GM19324 (cell line): ENCODE measurements around the gene PGBD5.

Source experiments
- ATAC-seq: cut with Tn5 transposase; IDR thresholded peaks from one replicate; pipeline ENCODE4 v1.9.1; 2021; ENCODE audit warnings: mild to moderate bottlenecking, moderate library complexity; ENCODE audit not compliant: unreplicated experiment, low FRiP score

PGBD5 gene

GRCh38 chr1:230399321-230400006 is 26.7 kb downstream of the PGBD5 start:
- no peak for ATAC-seq

- ATAC-seq = no peak
Measured at GRCh38 chr1:230398856-230399255, 27.3 kb downstream of the PGBD5 start.

GRCh38 chr1:230396966-230397365 is 29.2 kb downstream of the PGBD5 start:
- no peak for ATAC-seq

- ATAC-seq = no peak
Measured at GRCh38 chr1:230395932-230396331, 30.2 kb downstream of the PGBD5 start.

- no peak for ATAC-seq
Measured at GRCh38 chr1:230394741-230395140, 31.4 kb downstream of the PGBD5 start.

- no peak for ATAC-seq
Measured at GRCh38 chr1:230394134-230394533, 32.0 kb downstream of the PGBD5 start.

GRCh38 chr1:230393722-230394121 is 32.4 kb downstream of the PGBD5 start:
- ATAC-seq = no peak

GRCh38 chr1:230392920-230393521 is 33.1 kb downstream of the PGBD5 start:
- no peak for ATAC-seq

- no peak for ATAC-seq
Measured at GRCh38 chr1:230392536-230392909, 33.6 kb downstream of the PGBD5 start.

- ATAC-seq = no peak
Measured at GRCh38 chr1:230391776-230392535, 34.2 kb downstream of the PGBD5 start.

GRCh38 chr1:230390371-230390770 is 35.8 kb downstream of the PGBD5 start:
- no peak for ATAC-seq

GRCh38 chr1:230387876-230388275 is 38.3 kb downstream of the PGBD5 start:
- ATAC-seq = no peak

GRCh38 chr1:230387296-230387695 is 38.8 kb downstream of the PGBD5 start:
- no peak for ATAC-seq

- no peak for ATAC-seq
Measured at GRCh38 chr1:230386637-230387262, 39.4 kb downstream of the PGBD5 start.

GRCh38 chr1:230385930-230386329 is 40.2 kb downstream of the PGBD5 start:
- ATAC-seq = no peak

- no peak for ATAC-seq
Measured at GRCh38 chr1:230385158-230385450, 41.0 kb downstream of the PGBD5 start.

GRCh38 chr1:230384380-230385157 is 41.6 kb downstream of the PGBD5 start:
- ATAC-seq = no peak

GRCh38 chr1:230383425-230383824 is 42.7 kb downstream of the PGBD5 start:
- ATAC-seq = no peak

GRCh38 chr1:230382001-230382491 is 44.1 kb downstream of the PGBD5 start:
- ATAC-seq = no peak

GRCh38 chr1:230381585-230381984 is 44.5 kb downstream of the PGBD5 start:
- ATAC-seq = no peak
